GM18951 (cell line): ENCODE results near the gene CDCA8.

ENCODE experiments used
- POLR2A ChIP-seq: IDR thresholded peaks from 4 replicates; pipeline ENCODE4 v1.6.1; 2011; ENCODE audit warnings: mild to moderate bottlenecking; ENCODE audit not compliant: insufficient read length, insufficient read depth; ENCODE audit errors: extremely low read depth
- in situ Hi-C: fragments of 300-500 bp; cut with MboI; formaldehyde crosslinking; loops from one replicate; pipeline ENCODE4 v1.12.0; 2022; ENCODE audit warnings: low sequenced_read_pairs, mixed read lengths, inconsistent platforms; ENCODE audit not compliant: unreplicated experiment

Gene CDCA8

GRCh38 chr1:37692078-37692833, at the start of gene CDCA8:
CDCA8 (plus strand) TSS chr1:37692516; CDS start chr1:37692691, 175 bp downstream.
- peak; percentile 82 for TF ChIP-seq POLR2A

GRCh38 chr1:37647281-37647680, 45.0 kb upstream of the CDCA8 start:
- in situ Hi-C loops, result no loop called here
- no peak for TF ChIP-seq POLR2A

More at GRCh38 chr1:37692078-37692833, at the start of gene CDCA8:
- in situ Hi-C loops, result no loop called here

GRCh38 chr1:37650173-37650572, 42.1 kb upstream of the CDCA8 start:
- in situ Hi-C loops, result no loop called here
- no peak for TF ChIP-seq POLR2A

GRCh38 chr1:37650721-37651120, 41.6 kb upstream of the CDCA8 start:
- in situ Hi-C loops, result no loop called here
- TF ChIP-seq POLR2A, result no peak

- in situ Hi-C loops, result no loop called here
- TF ChIP-seq POLR2A, result no peak
Measured at GRCh38 chr1:37651803-37652202, 40.5 kb upstream of the CDCA8 start.

- in situ Hi-C loops, result no loop called here
- TF ChIP-seq POLR2A, result no peak
Measured at GRCh38 chr1:37652976-37653375, 39.3 kb upstream of the CDCA8 start.

GRCh38 chr1:37653906-37654305, 38.4 kb upstream of the CDCA8 start:
- in situ Hi-C loops, result no loop called here
- TF ChIP-seq POLR2A, result no peak

- in situ Hi-C loops, result no loop called here
- no peak for TF ChIP-seq POLR2A
Measured at GRCh38 chr1:37655274-37655673, 37.0 kb upstream of the CDCA8 start.

- in situ Hi-C loops, result no loop called here
- no peak for TF ChIP-seq POLR2A
Measured at GRCh38 chr1:37656026-37656425, 36.3 kb upstream of the CDCA8 start.

GRCh38 chr1:37656881-37657280, 35.4 kb upstream of the CDCA8 start:
- in situ Hi-C loops, result no loop called here
- TF ChIP-seq POLR2A, result no peak

- TF ChIP-seq POLR2A, result no peak
- in situ Hi-C loops, result no loop called here
Measured at GRCh38 chr1:37657620-37658412, 34.5 kb upstream of the CDCA8 start.

GRCh38 chr1:37658486-37658885, 33.8 kb upstream of the CDCA8 start:
- TF ChIP-seq POLR2A, result no peak
- in situ Hi-C loops, result no loop called here

- no peak for TF ChIP-seq POLR2A
- in situ Hi-C loops, result no loop called here
Measured at GRCh38 chr1:37660664-37661063, 31.7 kb upstream of the CDCA8 start.

GRCh38 chr1:37661401-37661800, 30.9 kb upstream of the CDCA8 start:
- in situ Hi-C loops, result no loop called here
- TF ChIP-seq POLR2A, result no peak
